SK-N-SH treated with all-trans-retinoic acid at 6 μM for 48 hours (cell line): Measurements from ENCODE around the gene ADAMTS4.

Source experiments
- ARNTL ChIP-seq: fragments of 450-650 bp; formaldehyde crosslinking; IDR thresholded peaks from 2 replicates; pipeline ENCODE4 v1.5.0; 2020; ENCODE audit warnings: low read depth, mild to moderate bottlenecking, moderate library complexity, borderline replicate concordance
- ESRRG ChIP-seq: fragments of 250-450 bp; sonication (Bioruptor Pico); IDR thresholded peaks from 2 replicates; pipeline ENCODE4 v1.6.1; 2021; ENCODE audit warnings: mild to moderate bottlenecking
- PPARA ChIP-seq: fragments of 250-450 bp; sonication (Bioruptor Pico); IDR thresholded peaks from 2 replicates; pipeline ENCODE4 v1.5.0; 2020; ENCODE audit warnings: mild to moderate bottlenecking, borderline replicate concordance
- ZFP30 ChIP-seq: fragments of 450-650 bp; formaldehyde crosslinking; IDR thresholded peaks from 2 replicates; pipeline ENCODE4 v1.5.0; 2022; ENCODE audit warnings: mild to moderate bottlenecking, moderate library complexity
- TF ChIP-seq, protein P1 (sequence below): fragments of 250-450 bp; sonication (Bioruptor Pico); IDR thresholded peaks from 2 replicates; pipeline ENCODE4 v1.8.0; 2021; ENCODE audit warnings: low read depth, mild to moderate bottlenecking, moderate library complexity, borderline replicate concordance
- TF ChIP-seq, protein P2 (sequence below): fragments of 250-450 bp; sonication (Bioruptor Pico); IDR thresholded peaks from 2 replicates; pipeline ENCODE4 v1.5.1; 2020; ENCODE audit warnings: low read depth, mild to moderate bottlenecking, moderate library complexity
- TF ChIP-seq, protein P3 (sequence below): fragments of 250-450 bp; sonication (Bioruptor Pico); IDR thresholded peaks from 2 replicates; pipeline ENCODE4 v1.8.0; 2020; ENCODE audit warnings: mild to moderate bottlenecking, moderate library complexity, borderline replicate concordance

DNA sequence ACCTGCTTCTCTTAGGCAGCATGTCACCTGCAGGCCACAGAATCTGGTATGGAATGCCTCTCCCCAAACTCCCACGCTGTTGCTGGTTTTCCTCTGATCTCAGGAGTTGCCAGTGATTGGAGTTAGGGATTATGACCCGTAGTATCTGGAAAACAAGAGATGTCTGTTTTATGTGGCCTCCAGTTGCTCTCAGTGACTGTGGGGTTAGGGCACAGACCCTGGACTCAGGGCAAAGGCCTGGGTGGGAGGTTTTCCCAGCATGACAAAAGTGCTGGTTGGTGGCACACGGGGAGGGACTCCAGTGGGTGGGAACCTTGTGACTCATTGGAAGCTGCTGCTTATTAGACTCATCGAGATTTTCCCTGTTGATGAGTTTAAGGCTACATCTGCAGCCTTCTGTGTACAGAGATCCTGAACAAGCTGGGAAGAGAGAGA is 39.2 kb upstream of the ADAMTS4 start, which contains the start of gene NR1I3:
- TF ChIP-seq, protein P1, sequence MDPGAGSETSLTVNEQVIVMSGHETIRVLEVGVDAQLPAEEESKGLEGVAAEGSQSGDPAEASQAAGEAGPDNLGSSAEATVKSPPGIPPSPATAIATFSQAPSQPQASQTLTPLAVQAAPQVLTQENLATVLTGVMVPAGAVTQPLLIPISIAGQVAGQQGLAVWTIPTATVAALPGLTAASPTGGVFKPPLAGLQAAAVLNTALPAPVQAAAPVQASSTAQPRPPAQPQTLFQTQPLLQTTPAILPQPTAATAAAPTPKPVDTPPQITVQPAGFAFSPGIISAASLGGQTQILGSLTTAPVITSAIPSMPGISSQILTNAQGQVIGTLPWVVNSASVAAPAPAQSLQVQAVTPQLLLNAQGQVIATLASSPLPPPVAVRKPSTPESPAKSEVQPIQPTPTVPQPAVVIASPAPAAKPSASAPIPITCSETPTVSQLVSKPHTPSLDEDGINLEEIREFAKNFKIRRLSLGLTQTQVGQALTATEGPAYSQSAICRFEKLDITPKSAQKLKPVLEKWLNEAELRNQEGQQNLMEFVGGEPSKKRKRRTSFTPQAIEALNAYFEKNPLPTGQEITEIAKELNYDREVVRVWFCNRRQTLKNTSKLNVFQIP (CRISPR knock-in tag) = no peak
- TF ChIP-seq, protein P2, sequence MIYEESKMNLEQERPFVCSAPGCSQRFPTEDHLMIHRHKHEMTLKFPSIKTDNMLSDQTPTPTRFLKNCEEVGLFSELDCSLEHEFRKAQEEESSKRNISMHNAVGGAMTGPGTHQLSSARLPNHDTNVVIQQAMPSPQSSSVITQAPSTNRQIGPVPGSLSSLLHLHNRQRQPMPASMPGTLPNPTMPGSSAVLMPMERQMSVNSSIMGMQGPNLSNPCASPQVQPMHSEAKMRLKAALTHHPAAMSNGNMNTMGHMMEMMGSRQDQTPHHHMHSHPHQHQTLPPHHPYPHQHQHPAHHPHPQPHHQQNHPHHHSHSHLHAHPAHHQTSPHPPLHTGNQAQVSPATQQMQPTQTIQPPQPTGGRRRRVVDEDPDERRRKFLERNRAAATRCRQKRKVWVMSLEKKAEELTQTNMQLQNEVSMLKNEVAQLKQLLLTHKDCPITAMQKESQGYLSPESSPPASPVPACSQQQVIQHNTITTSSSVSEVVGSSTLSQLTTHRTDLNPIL (CRISPR knock-in tag) = no peak
- TF ChIP-seq ARNTL (no peak), PPARA (no peak), ZFP30 (no peak), ESRRG (no peak)
- TF ChIP-seq, protein P3, sequence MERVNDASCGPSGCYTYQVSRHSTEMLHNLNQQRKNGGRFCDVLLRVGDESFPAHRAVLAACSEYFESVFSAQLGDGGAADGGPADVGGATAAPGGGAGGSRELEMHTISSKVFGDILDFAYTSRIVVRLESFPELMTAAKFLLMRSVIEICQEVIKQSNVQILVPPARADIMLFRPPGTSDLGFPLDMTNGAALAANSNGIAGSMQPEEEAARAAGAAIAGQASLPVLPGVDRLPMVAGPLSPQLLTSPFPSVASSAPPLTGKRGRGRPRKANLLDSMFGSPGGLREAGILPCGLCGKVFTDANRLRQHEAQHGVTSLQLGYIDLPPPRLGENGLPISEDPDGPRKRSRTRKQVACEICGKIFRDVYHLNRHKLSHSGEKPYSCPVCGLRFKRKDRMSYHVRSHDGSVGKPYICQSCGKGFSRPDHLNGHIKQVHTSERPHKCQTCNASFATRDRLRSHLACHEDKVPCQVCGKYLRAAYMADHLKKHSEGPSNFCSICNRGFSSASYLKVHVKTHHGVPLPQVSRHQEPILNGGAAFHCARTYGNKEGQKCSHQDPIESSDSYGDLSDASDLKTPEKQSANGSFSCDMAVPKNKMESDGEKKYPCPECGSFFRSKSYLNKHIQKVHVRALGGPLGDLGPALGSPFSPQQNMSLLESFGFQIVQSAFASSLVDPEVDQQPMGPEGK (CRISPR knock-in tag) = no peak
